ENCODE data around the gene SFT2D3. TPM values are rescaled to one million over a fixed set of nuclear protein-coding genes. Genes with fewer than 3 reads are reported as not detected.

SFT2D3 gene
- total and polyA plus RNA-seq, 2 of the 8 experiments (the other 6 are each of a cell fraction or from before 2014, with no cell fraction given) = 7.3 to 10.3 TPM

DNA sequence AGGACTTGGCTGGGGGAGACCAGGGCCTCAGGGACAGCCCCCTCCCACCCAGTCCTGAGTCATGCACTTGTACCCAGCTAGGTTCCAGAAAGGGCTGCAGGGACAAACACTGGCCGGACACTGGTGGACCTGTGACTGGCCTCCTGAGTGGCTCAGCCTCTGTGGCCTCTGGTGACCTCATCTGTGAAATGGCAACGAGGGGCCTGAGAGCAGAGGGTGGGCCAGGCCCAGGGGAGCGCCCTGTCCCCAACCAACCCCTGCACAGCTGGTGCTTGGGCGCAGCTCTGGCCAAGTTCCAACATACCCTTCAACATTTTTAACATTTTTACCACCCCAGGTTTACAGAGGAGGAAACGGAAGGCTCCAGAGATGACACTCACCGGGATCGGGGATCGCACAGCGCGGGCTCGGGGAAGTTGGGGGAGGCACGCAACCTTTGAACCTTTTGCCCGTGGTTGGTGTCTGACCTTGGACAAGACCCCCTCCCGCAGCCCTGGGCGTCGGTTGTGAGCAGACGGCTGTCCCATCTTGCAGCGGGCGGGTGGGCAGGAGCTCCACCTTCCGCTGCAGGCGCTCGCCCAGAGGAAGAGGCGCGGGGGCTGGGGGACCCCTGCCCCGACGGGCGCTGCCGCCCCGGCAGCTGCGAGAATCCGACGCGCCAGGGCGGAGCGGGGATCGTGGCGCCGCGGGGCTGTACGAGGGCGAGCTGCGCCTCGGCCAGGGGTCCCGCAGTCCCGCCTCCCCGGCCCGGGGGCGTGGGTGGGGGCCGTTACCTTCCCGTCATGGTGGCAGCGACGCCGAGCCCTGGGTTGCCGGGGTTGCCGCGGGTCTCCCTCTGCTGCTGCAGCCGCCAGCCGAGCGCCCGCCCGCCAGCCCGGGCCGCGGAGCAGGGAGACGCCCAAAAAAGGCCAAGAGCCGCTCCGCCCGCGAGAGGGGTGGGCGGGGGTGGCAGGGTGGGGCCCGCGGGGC, 26.8 kb upstream of the SFT2D3 start:
- Histone ChIP-seq H4K91ac (replicated peaks; ENCODE audit: insufficient read length, low read length) (no peak overlapping the region), H3K23me2 (ENCODE audit: low read depth, low read length) (peaks cover 2% of the 10 kb centered on the region; the same call in 1 of the 2 replicates), H2BK5ac (ENCODE audit: low read depth, low read length) (no peak overlapping the region), H3K9ac (replicated peaks in 1 of 4; ENCODE audit: extremely low read depth in 1 of 4, low read depth in 3 of 4, low read length in 3 of 4) (no peak overlapping the region), H3K27me3 (replicated peaks in 1 of 4; ENCODE audit: control insufficient read depth in 3 of 4, extremely low read depth in 1 of 4, insufficient read depth in 3 of 4, low read length in 3 of 4) (peaks cover 10 to 57% (median 33%) of the 10 kb centered on the region in 4 experiments), H3K27ac (ENCODE audit: low read depth, low read length) (no peak overlapping the region), H3K18ac (ENCODE audit: extremely low read depth, low read length) (no peak overlapping the region), H3K4me1 (replicated peaks in 1 of 4; ENCODE audit: control insufficient read depth in 3 of 4, insufficient read depth in 4 of 4, low read length in 3 of 4) (peaks cover 0 to 4% (median 0%) of the 10 kb centered on the region in 4 experiments; a peak in 3 of 7 replicates), H2BK20ac (ENCODE audit: low read length) (peak overlapping the region; percentile 13; the same call in 1 of the 2 replicates), H2BK120ac (replicated peaks; ENCODE audit: low read depth, low read length) (no peak overlapping the region), H2AK5ac (ENCODE audit: low read depth, low read length) (no peak overlapping the region), H3K4me3 (ENCODE audit: extremely low read depth in 1 of 4, insufficient read depth in 2 of 4, low read depth in 3 of 4, low read length in 4 of 4) (peak overlapping the region; percentile 30 to 65 (median 42)), H3K14ac (ENCODE audit: insufficient read length) (no peak overlapping the region), H3K79me1 (ENCODE audit: low read depth, low read length) (peaks cover 2% of the 10 kb centered on the region; the same call in 1 of the 2 replicates), H3K23ac (ENCODE audit: insufficient read length) (no peak overlapping the region), H3K4me2 (ENCODE audit: insufficient read depth in 1 of 2, low read depth in 2 of 2, low read length in 2 of 2) (peak overlapping the region; percentile 66 to 79), H3K4ac (replicated peaks; ENCODE audit: insufficient read length, low read depth, low read length) (no peak overlapping the region), H4K20me1 (replicated peaks in 1 of 2; ENCODE audit: control insufficient read depth in 1 of 2, insufficient read depth in 2 of 2, low read length in 2 of 2) (no peaks in the 10 kb centered on the region), H3K56ac (replicated peaks; ENCODE audit: insufficient read length, low read depth, low read length) (no peak overlapping the region), H3K79me2 (ENCODE audit: control insufficient read depth in 1 of 2, insufficient read depth in 2 of 2, low read length in 2 of 2) (no peaks in the 10 kb centered on the region), H2BK15ac (ENCODE audit: low read length) (no peak overlapping the region), H2AFZ (ENCODE audit: low read length) (0 out of 2 replicates have a peak overlapping the region, but pooled peaks have one; percentile 48), H2BK12ac (ENCODE audit: low read depth, low read length) (no peak overlapping the region), H3K9me3 (ENCODE audit: insufficient read depth in 2 of 2, low read depth in 1 of 2, low read length in 1 of 2) (no peaks in the 10 kb centered on the region), H4K5ac (ENCODE audit: insufficient read length, low read depth, low read length) (no peak overlapping the region), H3K36me3 (ENCODE audit: control insufficient read depth in 2 of 4, insufficient read depth in 4 of 4, low read length in 3 of 4) (no peaks in the 10 kb centered on the region), H4K8ac (ENCODE audit: extremely low read depth, insufficient read depth, low read length) (0 out of 2 replicates have a peak overlapping the region, but pooled peaks have one; percentile 76)
- 24% methylated on average over 24 of the region's 72 CpGs; no CpG with 5 or more reads in 1 of the 2 experiments for WGBS, 2 experiments (ENCODE audit: extremely low coverage in 1 of 2, insufficient coverage in 1 of 2, insufficient read length in 1 of 2, insufficient replicate concordance in 2 of 2, low coverage in 1 of 2, low lambda C conversion rate in 2 of 2, missing lambda C conversion rate in 1 of 2)
- FAIRE-seq (no peak), DNase-seq (ENCODE audit: low read depth in 1 of 2, low spot score in 2 of 2) (peak in 1 of 2 experiments; percentile 67)
- TF ChIP-seq BRCA1 (IDR thresholded peaks at IDR 0.05; ENCODE audit: low read depth, low read length) (no peak), TAF1 (IDR thresholded peaks at IDR 0.05; ENCODE audit: low read depth, low read length) (no peak), SRF (IDR thresholded peaks at IDR 0.05; ENCODE audit: low read depth, low read length) (no peak), KDM4A (IDR thresholded peaks at IDR 0.05; ENCODE audit: low read depth, low read length, severe bottlenecking) (peak; percentile 77), CREB1 (IDR thresholded peaks at IDR 0.05) (peak; percentile 29; the same call in 1 of the 2 replicates), SUZ12 (IDR thresholded peaks at IDR 0.05; ENCODE audit: low read length) (peak; percentile 64; the same call in 1 of the 2 replicates), EZH2 (IDR thresholded peaks at IDR 0.05; ENCODE audit: low read depth, low read length, severe bottlenecking) (peak; percentile 64), SIN3A (conservative IDR thresholded peaks at IDR 0.05 in 1 of 2, IDR thresholded peaks at IDR 0.05 in 1 of 2; ENCODE audit: low read depth in 1 of 2, low read length in 2 of 2) (no peak)
- TF ChIP-seq, protein P1, sequence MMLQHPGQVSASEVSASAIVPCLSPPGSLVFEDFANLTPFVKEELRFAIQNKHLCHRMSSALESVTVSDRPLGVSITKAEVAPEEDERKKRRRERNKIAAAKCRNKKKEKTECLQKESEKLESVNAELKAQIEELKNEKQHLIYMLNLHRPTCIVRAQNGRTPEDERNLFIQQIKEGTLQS (IDR thresholded peaks at IDR 0.05; ENCODE audit: insufficient read depth, low read depth, low read length) = no peak
- CTCF ChIA-PET (ENCODE audit: partially characterized antibody) = interaction anchor here (0.7 to 4.1 kb wide), 11 partner anchors 11 to 195 kb away, joined by 3 to 34 read pairs (median 3); no protein-coding TSS in a partner anchor
- POLR2A ChIA-PET (ENCODE audit: partially characterized antibody) = interaction anchor here (1.2 to 4.9 kb wide), 4 partner anchors 10 to 30 kb away, joined by 3 to 21 read pairs (median 7); partner anchors contain the start of gene SFT2D3

Data from H1 (cell line).